Measurements from ENCODE around the gene TEX52. TPM values are rescaled to one million over a fixed set of nuclear protein-coding genes. Genes with fewer than 3 reads are reported as not detected.

The TEX52 gene
- not detected for total RNA-seq
- long read RNA-seq: 0 reads

DNA sequence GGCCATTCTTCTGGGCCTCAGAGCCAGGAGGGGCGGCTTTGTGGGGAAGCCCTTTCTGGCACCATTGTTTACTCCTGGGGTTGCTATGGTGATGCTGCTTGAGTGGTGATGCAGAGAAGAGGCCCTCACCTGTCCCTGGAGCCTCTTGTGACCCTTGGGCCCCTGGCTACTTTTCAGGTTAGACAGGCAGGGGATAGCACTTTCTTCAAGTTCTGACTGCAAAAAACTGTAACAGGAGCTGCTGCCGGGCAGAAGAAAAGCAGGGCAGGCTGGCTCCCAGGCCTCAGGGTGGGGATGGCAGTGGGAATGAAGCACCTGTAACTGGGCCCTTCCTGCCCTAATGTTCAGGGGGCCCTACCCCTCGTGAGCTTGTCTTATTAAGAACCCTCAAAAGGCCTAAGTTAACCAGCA lies at the start of gene TEX52:
TEX52 (minus strand) TSS at position 19 of the 411 bp plus-strand sequence; CDS start at position 6, 13 bp downstream.
- intact Hi-C loops (cut with DNase I): loop anchor here (5.0 kb wide), 1 partner anchor 80 kb away; no protein-coding TSS in a partner anchor
- no peak for DNase-seq

DNA sequence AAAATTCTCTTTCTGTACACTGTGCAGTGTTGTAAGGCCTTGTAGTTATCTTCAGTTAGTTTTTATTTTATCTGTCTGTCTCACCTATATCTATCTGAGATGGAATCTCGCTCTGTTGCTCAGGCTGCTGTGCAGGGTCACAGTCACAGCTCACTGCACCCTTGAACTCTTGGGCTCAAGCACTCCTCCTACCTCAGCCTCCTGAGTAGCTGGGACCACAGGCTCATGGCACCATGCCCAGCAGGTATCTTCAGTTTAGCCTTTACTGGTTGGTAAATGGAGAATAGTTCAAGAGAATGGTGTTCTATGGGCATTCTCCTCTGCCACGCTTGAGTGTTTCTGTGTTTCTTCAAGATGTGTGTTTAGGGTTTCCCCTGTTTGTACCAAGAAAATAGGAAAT lies 47.4 kb upstream of the TEX52 start:
- ATAC-seq (ENCODE audit: poor library complexity) (no peak), DNase-seq (no peak)
- intact Hi-C loops (cut with DNase I): no loop called here

More for the DNA sequence above, at the start of gene TEX52:
- no peak for ATAC-seq (ENCODE audit: poor library complexity)

DNA sequence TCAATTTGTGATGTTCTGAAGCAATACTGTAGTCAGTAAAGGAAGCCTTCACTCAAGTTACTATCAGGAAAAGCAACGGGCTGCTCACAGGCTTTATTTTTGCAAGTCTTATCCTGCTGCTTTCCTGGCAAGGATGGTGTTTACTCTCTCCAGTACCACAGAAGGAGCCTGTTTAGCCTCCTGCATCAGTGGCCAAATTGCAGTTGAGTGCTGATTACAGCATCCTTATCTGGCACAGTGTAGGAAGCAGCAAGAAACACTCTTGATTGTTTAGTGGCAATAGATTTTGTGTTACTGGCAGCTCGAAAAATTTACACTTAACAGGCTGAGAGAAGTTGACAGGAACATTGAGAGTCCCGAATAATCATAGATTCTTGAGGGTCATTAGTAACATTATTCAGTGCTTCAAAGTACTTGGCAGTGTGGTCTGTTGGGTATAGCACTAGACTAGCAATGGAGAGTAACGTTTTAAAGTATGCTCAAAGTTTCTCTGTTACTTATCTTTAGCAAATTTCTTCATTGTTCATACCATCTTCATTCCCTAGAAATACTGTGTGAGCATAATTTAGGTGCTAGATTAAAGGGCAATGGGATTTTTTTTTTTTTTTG lies 45.5 kb upstream of the TEX52 start:
- intact Hi-C loops (cut with DNase I): no loop called here
- ATAC-seq (ENCODE audit: poor library complexity): peak; percentile 96
- no peak for DNase-seq

DNA sequence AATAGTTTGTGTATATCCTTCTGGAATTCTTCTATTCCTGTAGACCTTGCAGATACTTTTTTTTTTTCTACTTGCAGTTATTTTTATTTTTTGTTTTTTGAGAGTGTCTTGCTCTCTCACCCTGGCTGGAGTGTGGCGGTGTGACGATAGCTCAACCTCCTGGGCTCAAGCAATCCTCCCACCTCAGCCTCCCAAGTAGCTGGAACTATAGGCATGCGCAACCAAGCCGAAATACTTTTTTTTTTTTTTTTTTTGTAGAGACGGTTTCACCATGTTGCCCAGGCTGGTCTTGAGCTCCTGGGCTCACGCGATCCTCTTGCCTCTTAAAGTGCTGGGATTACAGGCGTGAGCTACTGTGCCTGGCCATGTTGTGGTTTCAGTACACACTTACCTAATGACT lies 43.8 kb upstream of the TEX52 start:
- intact Hi-C loops (cut with DNase I): no loop called here
- ATAC-seq (ENCODE audit: poor library complexity): no peak
- DNase-seq: no peak

DNA sequence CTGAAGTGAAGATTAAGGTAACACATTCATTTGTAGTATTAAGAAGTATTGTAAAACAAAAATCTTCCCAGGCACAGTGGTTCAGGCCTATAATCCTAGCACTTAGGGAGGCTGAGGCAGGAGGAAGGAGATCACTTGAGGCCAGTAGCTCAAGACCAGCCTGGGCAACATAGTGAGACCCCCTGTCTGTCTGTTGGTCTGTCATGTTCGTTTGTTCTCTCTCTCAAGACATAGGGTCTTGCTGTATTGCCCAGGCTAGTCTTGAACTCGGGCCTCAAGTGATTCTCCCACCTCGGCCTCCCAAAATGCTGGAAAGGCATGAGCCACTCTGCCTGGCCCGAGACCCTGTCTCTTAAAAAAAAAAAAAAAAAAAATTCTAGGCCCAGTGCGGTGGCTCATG lies 40.6 kb upstream of the TEX52 start:
- no peak for ATAC-seq (ENCODE audit: poor library complexity)

DNA sequence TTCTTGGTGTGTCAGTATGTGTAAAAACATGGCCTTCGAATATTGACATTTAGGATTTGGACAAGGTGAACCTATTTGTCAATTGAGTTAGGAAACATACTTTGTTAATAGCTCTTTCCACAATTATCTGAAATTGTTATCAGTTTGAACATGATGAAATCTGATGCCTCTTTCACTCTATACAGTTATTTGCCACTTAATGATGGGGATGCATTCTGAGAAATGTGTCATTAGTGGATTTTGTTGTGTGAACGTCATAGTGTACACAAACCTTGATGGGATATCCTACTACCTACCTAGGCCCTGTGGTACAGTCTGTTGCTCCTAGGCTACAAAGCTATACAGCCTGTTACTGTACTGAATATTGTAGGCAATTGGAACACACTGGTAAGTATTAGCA lies 38.7 kb upstream of the TEX52 start:
- ATAC-seq (ENCODE audit: poor library complexity) (no peak), DNase-seq (no peak)
- intact Hi-C loops (cut with DNase I): no loop called here

More for the DNA sequence above, 40.6 kb upstream of the TEX52 start:
- no peak for DNase-seq
- intact Hi-C loops (cut with DNase I): no loop called here

DNA sequence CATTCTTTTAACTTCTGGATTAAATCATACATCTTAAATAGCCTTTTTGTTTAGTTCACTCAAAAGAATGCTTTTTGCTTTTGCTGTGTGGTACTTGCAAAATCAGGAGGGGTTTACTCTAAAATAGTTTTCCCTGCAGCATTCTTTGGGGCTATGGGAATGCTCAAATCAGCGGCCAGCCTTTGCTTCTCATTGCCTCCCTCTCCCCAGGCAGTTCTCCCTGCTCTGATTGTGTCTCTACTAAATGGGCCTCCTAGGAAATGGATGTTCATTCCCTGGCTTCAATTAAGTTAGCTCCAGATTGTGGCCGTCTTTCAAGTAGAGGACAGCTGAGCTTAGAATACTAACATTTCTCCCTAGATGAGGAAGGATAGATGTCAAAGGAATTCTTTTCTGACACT lies 38.2 kb upstream of the TEX52 start:
- ATAC-seq (ENCODE audit: poor library complexity): no peak
- intact Hi-C loops (cut with DNase I): no loop called here

DNA sequence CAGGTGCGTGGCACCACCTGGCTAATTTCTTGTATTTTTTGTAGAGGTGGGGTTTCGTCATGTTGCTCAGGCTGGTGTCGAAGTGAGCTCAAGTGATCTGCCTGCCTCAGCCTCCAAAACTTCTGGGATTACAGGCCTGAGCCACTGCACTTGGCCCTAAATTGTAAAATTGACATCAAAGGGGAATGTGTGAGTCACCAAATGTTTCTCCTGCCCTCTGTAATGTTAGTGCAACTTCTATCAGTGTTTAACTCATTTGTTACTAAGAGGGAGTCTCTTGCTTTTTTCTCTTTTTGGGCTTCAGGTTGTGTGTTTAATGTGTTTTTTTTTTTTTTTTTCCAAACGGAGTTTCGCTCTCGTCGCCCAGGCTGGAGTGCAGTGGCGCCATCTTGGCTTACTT lies 36.2 kb upstream of the TEX52 start:
- no peak for DNase-seq
- no peak for ATAC-seq (ENCODE audit: poor library complexity)
- intact Hi-C loops (cut with DNase I): no loop called here

More for the DNA sequence above, 38.2 kb upstream of the TEX52 start:
- DNase-seq: no peak

DNA sequence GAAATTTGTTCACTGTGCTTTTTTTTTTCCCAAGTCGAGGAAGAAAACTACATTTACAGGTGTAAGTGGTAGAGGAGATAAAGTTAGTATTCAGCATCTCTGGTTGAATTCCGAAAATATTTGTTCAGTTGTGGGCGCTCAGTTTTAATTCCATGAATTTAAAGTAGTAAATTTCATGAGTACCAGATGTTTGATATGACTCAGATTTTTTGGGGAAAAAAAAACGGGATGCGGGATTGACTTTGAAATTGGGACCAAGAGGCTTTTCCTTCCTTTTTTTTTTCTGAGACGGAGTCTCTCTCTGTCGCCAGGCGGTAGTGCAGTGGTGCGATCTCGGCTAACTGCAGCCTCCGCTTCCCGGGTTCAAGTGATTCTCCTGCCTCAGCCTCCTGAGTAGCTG lies 35.4 kb upstream of the TEX52 start:
- no peak for DNase-seq
- ATAC-seq (ENCODE audit: poor library complexity): no peak
- intact Hi-C loops (cut with DNase I): no loop called here

DNA sequence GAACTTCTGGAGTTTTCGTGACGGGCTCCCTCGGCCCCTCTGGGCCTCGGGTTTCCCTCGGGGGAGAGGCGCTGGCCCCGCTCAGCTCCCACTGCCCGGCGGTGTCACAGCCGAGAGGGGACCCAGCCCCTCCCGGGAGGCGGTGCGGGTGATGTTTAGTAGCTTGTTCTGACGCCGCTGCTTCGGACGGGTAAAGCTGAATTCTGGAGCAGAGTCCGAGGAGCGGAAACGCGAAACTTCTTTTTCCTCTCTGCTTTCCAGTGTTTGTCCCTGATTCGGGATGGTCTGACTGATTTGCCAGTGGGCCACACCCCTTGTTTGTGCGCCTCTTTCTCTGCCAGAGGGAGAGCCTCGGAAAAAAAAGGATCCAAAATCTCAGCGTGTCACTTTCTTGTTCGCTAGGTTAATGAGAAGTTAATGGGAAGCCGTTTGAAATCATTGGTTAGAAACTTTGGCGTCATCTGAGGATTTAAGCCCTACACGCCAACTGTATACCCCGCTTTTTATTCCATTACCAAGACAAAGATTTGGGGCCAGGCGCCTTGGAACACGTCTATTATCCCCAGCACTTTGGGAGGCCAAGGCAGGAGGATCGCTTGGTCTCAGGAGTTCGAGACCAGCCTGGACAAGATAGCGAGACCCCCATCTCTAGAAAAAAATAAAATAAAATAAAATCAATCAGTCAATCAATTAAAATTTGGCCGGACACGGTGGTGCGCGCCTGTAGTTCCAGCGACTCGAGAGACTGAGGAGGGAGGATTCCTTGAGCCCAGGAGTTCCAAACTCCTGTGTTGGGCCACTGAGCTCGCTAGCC lies 34.6 kb upstream of the TEX52 start:
- DNase-seq: peak; percentile 71
- intact Hi-C loops (cut with DNase I): no loop called here
- ATAC-seq (ENCODE audit: poor library complexity): peak; percentile 45

DNA sequence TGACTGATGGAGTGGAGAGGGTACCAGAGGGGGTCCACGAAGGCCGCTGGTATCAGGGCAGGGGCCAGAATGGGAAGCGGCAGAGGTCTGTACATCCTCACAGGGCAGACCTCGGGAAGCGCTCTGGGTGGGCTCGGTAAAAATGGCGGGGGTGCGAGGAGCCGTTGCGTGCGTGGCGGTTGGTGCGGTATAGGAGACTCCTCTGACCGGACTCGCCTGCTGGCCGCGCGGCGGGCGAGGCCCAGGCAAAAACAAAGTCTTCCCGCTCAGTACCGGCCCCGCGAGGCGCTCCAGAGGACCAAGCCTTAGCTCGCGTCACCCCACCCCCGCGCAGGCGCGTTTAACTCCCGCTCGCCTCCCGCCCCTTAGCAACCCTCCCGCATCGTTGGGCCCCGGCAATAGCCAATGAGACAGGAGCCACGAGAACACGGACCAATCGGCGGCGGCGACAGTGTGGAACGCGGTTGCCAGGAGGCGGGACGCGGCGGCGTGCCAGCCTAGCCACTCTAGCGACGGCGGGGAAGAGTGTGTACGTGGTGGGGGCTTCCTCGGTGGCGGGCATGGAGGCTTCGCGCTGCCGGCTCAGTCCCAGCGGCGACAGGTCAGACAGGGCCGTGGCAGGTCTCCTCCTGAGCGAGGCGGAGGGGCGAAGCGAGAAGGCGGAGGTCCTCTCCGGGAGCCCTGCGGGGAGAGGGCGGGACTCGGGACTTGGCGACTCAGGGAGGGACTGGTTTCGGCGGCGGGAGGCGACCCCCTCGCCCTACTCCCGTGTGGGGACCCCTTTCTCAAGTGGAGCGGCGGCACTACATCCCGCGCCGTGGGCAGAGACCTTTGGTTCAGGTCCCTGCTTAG lies 33.8 kb upstream of the TEX52 start, which contains the start of gene TULP3:
TULP3 (plus strand) TSS at position 504 of the 852 bp plus-strand sequence; CDS start at position 561, 57 bp downstream.
- ATAC-seq (ENCODE audit: poor library complexity) (peak; percentile 99), DNase-seq (peak; percentile 99)
- intact Hi-C loops (cut with DNase I): no loop called here

DNA sequence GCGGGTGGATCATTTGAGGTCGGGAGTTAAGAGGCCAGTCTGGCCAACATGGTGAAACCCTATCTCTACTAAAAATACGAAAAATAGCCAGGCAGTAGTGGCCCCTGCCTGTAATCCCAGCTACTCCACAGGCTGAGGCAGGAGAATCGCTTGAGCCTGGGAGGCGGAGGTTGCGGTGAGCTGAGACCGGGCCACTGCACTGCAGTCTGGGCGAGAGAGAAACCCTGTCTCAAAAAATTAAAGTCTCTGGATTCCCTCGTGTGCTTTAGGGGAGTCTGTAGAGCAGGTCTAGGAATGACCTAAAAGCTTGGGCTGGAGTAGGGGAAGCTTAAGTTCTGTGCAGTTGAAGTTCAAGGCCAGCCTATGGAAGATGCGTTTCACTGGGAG lies 33.2 kb upstream of the TEX52 start:
- intact Hi-C loops (cut with DNase I): no loop called here
- ATAC-seq (ENCODE audit: poor library complexity): no peak
- no peak for DNase-seq

DNA sequence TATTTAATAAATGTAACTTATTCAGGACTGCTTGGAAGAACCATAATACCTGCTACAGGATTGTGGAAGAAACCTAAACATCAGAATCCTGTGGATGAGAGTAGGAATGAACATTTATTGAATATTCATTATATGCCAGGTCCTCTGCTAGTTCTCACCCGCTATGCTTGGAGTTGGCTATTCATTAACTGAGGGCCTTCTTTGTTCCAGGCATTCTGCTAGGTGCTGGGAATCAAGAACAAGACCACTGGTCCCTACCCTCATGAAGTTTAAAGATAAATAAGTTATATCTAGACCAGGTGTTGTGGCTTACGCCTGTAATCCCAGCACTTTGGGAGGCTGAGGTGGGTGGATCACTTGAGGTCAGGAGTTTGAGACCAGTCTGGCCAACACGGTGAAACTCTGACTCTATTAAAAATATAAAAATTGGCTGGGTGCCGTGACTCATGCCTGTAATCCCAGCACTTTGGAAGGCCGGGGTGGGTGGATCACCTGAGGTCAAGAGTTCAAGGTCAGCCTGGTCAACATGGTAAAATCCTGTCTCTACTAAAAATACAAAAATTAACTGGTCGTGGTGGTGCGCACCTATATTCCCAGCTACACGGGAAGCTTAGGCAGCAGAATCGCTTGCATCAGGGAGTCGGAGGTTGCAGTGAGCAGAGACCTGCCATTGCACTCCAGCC lies 30.1 kb upstream of the TEX52 start:
- DNase-seq: no peak
- intact Hi-C loops (cut with DNase I): loop anchor here (10.0 kb wide), 1 partner anchor 58 kb away; no protein-coding TSS in a partner anchor
- ATAC-seq (ENCODE audit: poor library complexity): no peak

DNA sequence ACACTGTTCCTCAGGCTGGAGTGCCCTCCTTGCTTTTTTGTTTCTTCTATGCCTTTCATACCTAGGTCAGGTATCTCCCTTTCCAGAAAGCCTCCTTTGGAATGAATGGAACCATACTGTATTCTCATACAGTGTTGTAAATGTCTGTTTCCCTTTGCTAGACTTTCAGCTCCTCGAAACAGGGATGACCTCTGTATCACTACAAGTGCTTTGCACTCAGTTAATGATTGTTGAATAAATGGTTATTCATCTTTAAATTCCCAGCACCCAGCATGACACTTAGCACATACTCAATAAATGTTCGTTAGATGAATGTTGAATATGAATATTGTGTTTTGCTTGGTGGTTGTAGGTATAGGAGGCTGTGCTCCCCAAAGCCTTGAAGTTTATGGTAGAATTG lies 28.0 kb upstream of the TEX52 start:
- DNase-seq (no peak), ATAC-seq (ENCODE audit: poor library complexity) (no peak)
- intact Hi-C loops (cut with DNase I): loop anchor here (2.0 to 10.0 kb wide), 2 partner anchors 60 to 148 kb away; no protein-coding TSS in a partner anchor

DNA sequence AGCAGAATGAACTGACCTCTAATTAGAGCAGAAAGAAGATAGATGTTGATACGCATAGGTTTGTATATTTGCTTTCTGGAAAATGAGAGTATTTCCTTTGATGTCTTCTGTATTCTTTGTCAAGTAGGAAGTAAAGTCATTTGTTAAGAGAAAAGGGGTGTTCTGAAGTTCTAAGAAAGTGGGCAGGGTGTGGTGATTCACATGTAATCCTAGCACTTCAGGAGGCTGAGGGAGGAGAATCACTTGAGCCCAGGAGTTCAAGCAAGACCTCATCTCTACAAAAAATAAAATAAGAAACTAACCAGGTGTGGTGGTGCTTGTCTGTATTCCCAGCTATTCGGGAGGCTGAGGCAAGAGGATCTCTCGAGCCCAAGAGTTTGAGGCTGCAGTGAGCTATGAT lies 23.0 kb upstream of the TEX52 start:
- ATAC-seq (ENCODE audit: poor library complexity) (no peak), DNase-seq (no peak)
- intact Hi-C loops (cut with DNase I): loop anchor here (10.0 kb wide), 1 partner anchor 65 kb away; no protein-coding TSS in a partner anchor

DNA sequence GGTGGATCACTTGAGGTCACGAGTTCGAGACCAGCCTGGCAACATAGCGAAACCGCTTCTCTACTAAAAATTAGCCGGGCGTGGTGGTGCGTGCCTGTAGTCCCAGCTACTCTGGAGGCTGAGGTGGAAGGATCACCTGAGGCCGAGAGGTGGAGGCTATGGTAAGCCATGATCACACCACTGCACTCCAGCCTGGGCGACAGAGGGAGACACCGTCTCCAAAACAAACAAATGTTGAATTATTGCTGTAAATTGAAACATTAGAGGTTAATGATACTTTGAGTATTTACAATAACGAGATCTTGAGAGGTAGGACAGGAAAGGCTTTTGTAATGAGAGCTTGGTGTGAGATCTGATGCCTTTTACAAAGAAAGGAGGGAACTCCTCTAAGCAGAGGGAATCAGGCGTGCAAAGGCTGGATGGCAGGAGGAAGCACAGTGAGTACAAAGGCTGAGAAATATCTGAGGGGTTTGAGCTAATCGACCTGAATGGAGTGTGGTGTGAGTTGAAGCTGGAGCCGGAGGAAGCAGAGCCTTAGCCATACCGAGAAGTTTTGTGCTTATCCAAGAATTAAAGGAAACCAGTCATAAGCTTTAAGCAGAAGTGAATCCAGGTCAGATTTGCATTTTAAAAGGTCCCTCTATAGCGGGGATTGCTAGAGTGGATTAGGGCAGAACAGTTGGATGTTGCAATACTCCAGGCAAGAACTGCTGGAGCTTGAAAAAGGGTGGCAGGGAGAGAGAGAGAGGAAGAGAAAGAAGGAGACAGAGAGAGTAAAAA lies 21.3 kb upstream of the TEX52 start:
- intact Hi-C loops (cut with DNase I): no loop called here
- ATAC-seq (ENCODE audit: poor library complexity): peak; percentile 15
- no peak for DNase-seq

DNA sequence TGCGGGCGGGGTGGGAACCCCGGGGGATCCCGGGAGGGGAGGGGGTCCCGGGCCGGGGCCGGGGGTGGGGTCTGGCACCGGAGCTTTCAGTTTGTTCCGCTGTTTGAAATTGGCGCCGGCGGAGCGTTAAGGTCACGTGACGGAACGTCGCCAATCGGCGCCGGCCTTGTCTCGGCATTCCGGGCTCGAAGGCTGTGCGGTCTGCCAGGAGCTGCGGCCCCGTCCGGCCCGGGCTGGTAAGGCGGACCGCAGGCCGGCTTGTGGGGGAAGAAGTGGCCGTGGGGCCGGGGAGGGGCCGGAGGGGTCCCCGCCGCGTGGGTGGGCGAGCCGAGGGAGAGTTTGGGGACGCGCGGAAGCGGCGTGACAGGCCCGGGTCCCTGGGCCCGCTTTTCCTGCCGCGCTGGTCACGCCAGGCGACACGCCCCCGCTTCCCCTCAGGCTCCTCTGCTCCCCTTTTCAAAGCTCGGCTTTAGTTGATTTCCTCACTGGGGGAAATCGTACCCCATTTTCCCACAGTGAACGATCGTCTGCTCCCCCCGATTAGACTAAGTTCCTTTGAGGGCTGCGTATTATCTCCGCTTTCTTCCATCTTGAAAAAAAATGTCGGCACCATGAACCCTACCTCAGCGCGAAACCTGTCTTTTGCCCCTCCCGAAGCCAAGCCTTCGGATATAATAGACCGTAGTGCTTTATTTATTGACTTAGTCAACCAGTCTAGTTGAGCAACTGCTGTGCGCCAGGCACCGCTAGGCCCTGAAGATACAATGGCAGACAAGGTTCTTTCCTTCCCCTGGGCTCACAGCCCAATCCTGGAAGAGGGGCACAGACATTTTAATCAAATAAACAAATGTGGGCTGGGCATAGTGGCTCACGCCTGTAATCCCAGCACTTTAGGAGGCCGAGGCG lies 20.5 kb upstream of the TEX52 start, which contains the start of the genes FOXM1 and RHNO1:
FOXM1 (minus strand) TSS at position 128 of the 906 bp plus-strand sequence. CDS start 2,696 bp downstream, outside the sequence.
RHNO1 (plus strand) TSS at position 177 of the 906 bp plus-strand sequence. CDS start 8,144 bp downstream, outside the sequence.
- ATAC-seq (ENCODE audit: poor library complexity): peak; percentile 98
- intact Hi-C loops (cut with DNase I): no loop called here
- peak; percentile 95 for DNase-seq
